ENCODE data around the gene DLEU7.

The DLEU7 gene

GRCh38 chr13:50845211-50845610, 1.7 kb upstream of the DLEU7 start:
- peak; percentile 28 for DNase-seq (ENCODE audit: low read depth, low spot score)
- in situ Hi-C loops (cut with HindIII; ENCODE audit: low sequenced_read_pairs): no loop called here
- no peak overlapping the region for H3K4me3 ChIP-seq (ENCODE audit: low read depth, low read length)
- TF ChIP-seq CTCF (IDR thresholded peaks at IDR 0.05; ENCODE audit: low read depth, low read length): no peak

GRCh38 chr13:50844084-50844875, 788 bp upstream of the DLEU7 start:
- in situ Hi-C loops (cut with HindIII; ENCODE audit: low sequenced_read_pairs): no loop called here
- no peak for DNase-seq (ENCODE audit: low read depth, low spot score)

GRCh38 chr13:50842990-50843256, 569 bp downstream of the DLEU7 start:
- in situ Hi-C loops (cut with HindIII; ENCODE audit: low sequenced_read_pairs): no loop called here
- no peak for DNase-seq (ENCODE audit: low read depth, low spot score)
- H3K4me3 ChIP-seq (ENCODE audit: low read depth, low read length): peak overlapping the region; percentile 10
- TF ChIP-seq CTCF (IDR thresholded peaks at IDR 0.05; ENCODE audit: low read depth, low read length): no peak

More at GRCh38 chr13:50844084-50844875, 788 bp upstream of the DLEU7 start:
- no peak for TF ChIP-seq CTCF (IDR thresholded peaks at IDR 0.05; ENCODE audit: low read depth, low read length)
- H3K4me3 ChIP-seq (ENCODE audit: low read depth, low read length): no peak overlapping the region

- in situ Hi-C loops (cut with HindIII; ENCODE audit: low sequenced_read_pairs): no loop called here
- TF ChIP-seq CTCF (IDR thresholded peaks at IDR 0.05; ENCODE audit: low read depth, low read length): no peak
- peak overlapping the region; percentile 10 for H3K4me3 ChIP-seq (ENCODE audit: low read depth, low read length)
- DNase-seq (ENCODE audit: low read depth, low spot score): no peak
Measured at GRCh38 chr13:50842251-50842989, 1.1 kb downstream of the DLEU7 start.

GRCh38 chr13:50841786-50842185, 1.7 kb downstream of the DLEU7 start:
- no peak overlapping the region for H3K4me3 ChIP-seq (ENCODE audit: low read depth, low read length)
- in situ Hi-C loops (cut with HindIII; ENCODE audit: low sequenced_read_pairs): no loop called here
- TF ChIP-seq CTCF (IDR thresholded peaks at IDR 0.05; ENCODE audit: low read depth, low read length): no peak

GRCh38 chr13:50840284-50840683, 3.2 kb downstream of the DLEU7 start:
- in situ Hi-C loops (cut with HindIII; ENCODE audit: low sequenced_read_pairs): no loop called here
- H3K4me3 ChIP-seq (ENCODE audit: low read depth, low read length): no peak overlapping the region
- DNase-seq (ENCODE audit: low read depth, low spot score): no peak
- no peak for TF ChIP-seq CTCF (IDR thresholded peaks at IDR 0.05; ENCODE audit: low read depth, low read length)

More at GRCh38 chr13:50841786-50842185, 1.7 kb downstream of the DLEU7 start:
- DNase-seq (ENCODE audit: low read depth, low spot score): no peak

Data from astrocyte of the spinal cord (primary cell).